Heart left ventricle (tissue), 16 donors: Measurements from ENCODE around the gene AFF3. TPM values are rescaled to one million over a fixed set of nuclear protein-coding genes. Genes with fewer than 3 reads are reported as not detected.

ENCODE experiments used
- ATAC-seq, 4 donors: fragments of 200-7000 bp; cut with Tn5 transposase; one replicate each; pipeline ENCODE4 v1.9.1; 2020 to 2022; ENCODE audit warnings: moderate library complexity in 4 of 4, mild to moderate bottlenecking in 3 of 4, moderate number of reproducible peaks in 1 of 4
- DNase-seq, 5 donors: peaks; one replicate each; pipeline ENCODE4 v3.0.0-alpha.2; 2020
- H3K27ac ChIP-seq, 12 donors: fragments of 200-600 bp; sonication (generic) in 4 of 12; one replicate each; pipeline versions ENCODE4 v1.5.0 to v1.8.0; 2016 to 2022; ENCODE audit warnings: mild to moderate bottlenecking in 2 of 12
- H3K27me3 ChIP-seq, 9 donors: fragments of 200-600 bp; sonication (generic) in 2 of 9; one replicate each; pipeline versions ENCODE4 v1.5.1 to v1.8.0; 2016 to 2022; ENCODE audit warnings: mild to moderate bottlenecking in 3 of 9
- H3K36me3 ChIP-seq, 9 donors: fragments of 200-600 bp; sonication (generic) in 2 of 9; one replicate each; pipeline versions ENCODE4 v1.5.0 to v1.8.0; 2018 to 2022; ENCODE audit warnings: mild to moderate bottlenecking in 2 of 9
- H3K4me1 ChIP-seq, 12 donors: fragments of 200-600 bp; sonication (generic) in 4 of 12; one replicate each; pipeline versions ENCODE4 v1.5.0 to v1.8.0; 2016 to 2022; ENCODE audit warnings: mild to moderate bottlenecking in 3 of 12
- H3K4me3 ChIP-seq, 12 donors: fragments of 200-600 bp; sonication (generic) in 4 of 12; one replicate each; pipeline versions ENCODE4 v1.5.0 to v1.8.0; 2017 to 2022; ENCODE audit warnings: mild to moderate bottlenecking in 9 of 12, moderate library complexity in 4 of 12
- H3K9me3 ChIP-seq, 12 donors: fragments of 200-600 bp; sonication (generic) in 4 of 12; one replicate each; pipeline versions ENCODE4 v1.5.0 to v1.8.0; 2016 to 2022; ENCODE audit warnings: mild to moderate bottlenecking in 1 of 12
- POLR2A ChIP-seq, 2 donors: fragments of 450-650 bp; IDR thresholded peaks; one replicate each; pipeline ENCODE4 v1.6.1; 2017; ENCODE audit warnings: antibody characterized with exemption in 2 of 2, mild to moderate bottlenecking in 2 of 2, moderate library complexity in 2 of 2
- WGBS, 4 donors: extraction: QIAGEN DNeasy Blood & Tissue Kit in 2 of 4; methylation state at CpG; one replicate each; pipeline versions ENCODE4 v1.1.5 to v1.1.7; 2013 to 2018; 5-methylcytosine and 5-hydroxymethylcytosine counted together
- intact Hi-C, 10 donors: fragments of 100-400 bp; cut with DNase I; formaldehyde crosslinking; loops; one replicate each; pipeline versions ENCODE4 v1.11.1 to v1.14.2; 2022
- polyA plus RNA-seq, 2 donors: library from polyadenylated mRNA; stranded (reverse); fragments of 200-250 nt; gene quantifications; one replicate each; pipeline ENCODE4 v1.2.3, GENCODE V29; 2013
- total RNA-seq, 9 donors: library from RNA; depleted of rRNA in 2 of 9; stranded (reverse); fragments of >200 nt in 2 of 9; fragmentation: NEBNext Ultra II Directional in 3 of 9; extraction: Animal tissue kit (Norgen Biotek cat#: 25700) in 3 of 9; gene quantifications; one replicate each; pipeline versions ENCODE4 v1.1.0 to v1.2.4, GENCODE V29; 2016 to 2023
- TF ChIP-seq, protein P1 (sequence below), 12 donors: fragments of 200-600 bp; sonication (generic) in 4 of 12; IDR thresholded peaks; one replicate each; pipeline versions ENCODE4 v1.5.0 to v1.8.0; 2018 to 2022; ENCODE audit warnings: antibody characterized with exemption in 12 of 12, mild to moderate bottlenecking in 5 of 12
- donor health status: ischemic (EF 13 %, LVEDD 7.1; RV severe dilation, severe dysfunction).
- donor health status: healthy with polysubstance abuse.
- donor health status: DM: no; HTN: yes; CAD: no.
- donor health status: DM: no; HTN: no; CAD: no.
- donor health status: ischemic (EF 25% LVEDD 6.9; RV normal size, moderate dysfunction).
- donor health status: ischemic (EF 25% LVEDD 5.7; RV mildly dilated, moderate dysfunction).
- donor health status: healthy.
- donor health status: DM: yes; HTN: yes; CAD: no.
- donor health status: ischemic (EF 35%, LVEDD 5.7; RV mildly dilated, moderate dysfunction).
- donor health status: nonischemic (EF 11% LVEDD 7.7; RV severe dilation, severe dysfunction).
- donor health status: DM: yes; HTN: yes; CAD: no.
- donor health status: PGD.
- donor health status: ischemic (EF 29% LVEDD 5.4; RV normal size, mild dysfunction).
- donor health status: nonischemic (EF 23%, LVEDD 6.1; RV moderate dilation, normal function).

The AFF3 gene
- total and polyA plus RNA-seq, 11 donors: 1.3 to 15.5 (median 4.7) TPM

DNA sequence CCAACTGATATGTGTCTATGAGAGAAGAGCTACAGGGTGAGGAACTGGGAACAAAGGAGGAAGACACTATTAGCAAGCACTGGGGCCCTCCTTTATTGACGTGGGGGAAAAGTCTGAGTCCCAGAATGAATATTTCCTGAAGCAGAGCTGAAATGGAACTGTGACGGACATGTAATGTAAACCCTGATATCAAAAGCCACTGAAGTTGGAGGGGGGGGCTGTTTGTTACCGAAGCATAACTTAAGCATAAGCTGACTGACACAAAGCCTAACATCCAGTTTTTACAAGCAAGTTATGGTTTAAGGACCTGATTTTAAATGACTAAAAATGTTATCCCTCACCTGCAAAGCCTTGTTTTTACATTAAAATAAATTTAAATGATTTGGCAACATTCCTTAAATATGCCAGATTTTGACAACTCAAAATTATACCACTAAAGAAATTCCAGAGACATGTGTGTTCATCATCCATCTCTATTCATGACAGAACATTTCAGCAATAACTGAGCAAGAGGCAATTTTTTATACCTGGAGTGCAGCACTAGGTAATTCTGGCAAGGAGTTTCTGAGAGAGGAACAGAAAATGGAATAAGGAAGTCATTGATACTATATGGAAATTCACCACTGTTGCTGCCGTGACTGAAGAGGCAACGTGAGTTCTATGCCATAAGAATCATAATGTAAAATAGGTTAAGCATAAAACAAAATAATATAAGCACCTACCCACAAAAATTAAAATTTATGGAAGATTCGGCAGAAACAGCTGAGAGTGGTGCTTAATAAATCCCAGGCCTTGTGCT, 186.0 kb downstream of the AFF3 start:
- no peak overlapping the region for H3K27ac ChIP-seq
- intact Hi-C loops: no loop called here
- DNase-seq: no peak
- H3K9me3 ChIP-seq: no peaks in the 10 kb centered on the region
- peaks cover 0 to 14% (median 5%) of the 10 kb centered on the region in 12 donors for H3K4me1 ChIP-seq
- no peaks in the 10 kb centered on the region for H3K27me3 ChIP-seq
- no peak for ATAC-seq
- H3K36me3 ChIP-seq: no peaks in the 10 kb centered on the region
- WGBS, 4 donors: 85 to 92% (median 88%) methylated on average over 6 of the region's 6 CpGs
- H3K4me3 ChIP-seq: no peak overlapping the region
- TF ChIP-seq, protein P1, sequence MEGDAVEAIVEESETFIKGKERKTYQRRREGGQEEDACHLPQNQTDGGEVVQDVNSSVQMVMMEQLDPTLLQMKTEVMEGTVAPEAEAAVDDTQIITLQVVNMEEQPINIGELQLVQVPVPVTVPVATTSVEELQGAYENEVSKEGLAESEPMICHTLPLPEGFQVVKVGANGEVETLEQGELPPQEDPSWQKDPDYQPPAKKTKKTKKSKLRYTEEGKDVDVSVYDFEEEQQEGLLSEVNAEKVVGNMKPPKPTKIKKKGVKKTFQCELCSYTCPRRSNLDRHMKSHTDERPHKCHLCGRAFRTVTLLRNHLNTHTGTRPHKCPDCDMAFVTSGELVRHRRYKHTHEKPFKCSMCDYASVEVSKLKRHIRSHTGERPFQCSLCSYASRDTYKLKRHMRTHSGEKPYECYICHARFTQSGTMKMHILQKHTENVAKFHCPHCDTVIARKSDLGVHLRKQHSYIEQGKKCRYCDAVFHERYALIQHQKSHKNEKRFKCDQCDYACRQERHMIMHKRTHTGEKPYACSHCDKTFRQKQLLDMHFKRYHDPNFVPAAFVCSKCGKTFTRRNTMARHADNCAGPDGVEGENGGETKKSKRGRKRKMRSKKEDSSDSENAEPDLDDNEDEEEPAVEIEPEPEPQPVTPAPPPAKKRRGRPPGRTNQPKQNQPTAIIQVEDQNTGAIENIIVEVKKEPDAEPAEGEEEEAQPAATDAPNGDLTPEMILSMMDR (IDR thresholded peaks at IDR 0.05): no peak
- TF ChIP-seq POLR2A (IDR thresholded peaks at IDR 0.05): no peak

DNA sequence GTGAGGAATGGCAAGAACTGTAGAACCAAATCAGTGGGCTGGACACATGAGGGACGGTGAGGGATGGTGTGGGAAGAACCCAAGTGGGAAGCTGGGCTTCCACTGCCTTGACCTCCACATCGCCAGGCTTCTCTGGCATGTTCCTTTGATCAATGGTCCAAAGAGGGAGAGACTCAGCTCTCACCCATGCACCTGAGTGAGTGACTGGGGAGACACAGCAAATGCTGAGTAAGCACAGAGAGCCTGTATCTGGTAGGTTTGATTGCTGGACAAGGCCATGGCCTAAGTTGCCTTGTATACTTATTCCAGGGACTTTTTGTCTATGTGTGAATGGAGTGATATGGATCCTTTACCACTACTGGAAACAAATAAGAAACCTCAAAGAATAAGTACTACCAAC, 188.6 kb downstream of the AFF3 start:
- DNase-seq: no peak
- no peak for ATAC-seq
- no peaks in the 10 kb centered on the region for H3K9me3 ChIP-seq
- no peak overlapping the region for H3K27ac ChIP-seq
- no peak overlapping the region for H3K4me3 ChIP-seq
- 96 to 100% (median 98%) methylated on average over 2 of the region's 2 CpGs for WGBS, 4 donors
- TF ChIP-seq POLR2A (IDR thresholded peaks at IDR 0.05): no peak
- TF ChIP-seq, protein P1 (IDR thresholded peaks at IDR 0.05): no peak
- H3K27me3 ChIP-seq: no peaks in the 10 kb centered on the region
- no peaks in the 10 kb centered on the region for H3K36me3 ChIP-seq
- intact Hi-C loops: no loop called here
- H3K4me1 ChIP-seq: no peaks in the 10 kb centered on the region

DNA sequence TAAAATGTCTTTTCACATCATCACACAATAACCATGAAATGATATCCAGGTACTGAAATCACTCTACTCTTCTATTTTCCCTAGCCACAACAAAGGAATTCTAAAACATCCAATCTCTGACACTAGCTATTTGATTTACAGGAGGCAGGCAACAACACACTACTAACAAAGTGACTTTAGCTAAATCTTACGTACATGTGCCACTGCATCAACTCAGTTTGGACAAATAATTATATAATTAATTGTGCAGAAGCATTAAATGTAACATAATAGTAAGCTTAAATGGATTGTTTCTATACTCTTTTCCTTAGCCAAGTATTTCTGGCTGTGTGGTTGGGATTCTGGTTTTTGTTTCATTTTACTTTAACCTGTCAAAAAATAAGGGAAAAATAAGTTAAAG, 192.4 kb downstream of the AFF3 start:
- Histone ChIP-seq H3K27ac (no peak overlapping the region), H3K4me1 (peaks cover 0 to 4% (median 0%) of the 10 kb centered on the region in 12 donors), H3K4me3 (no peak overlapping the region), H3K27me3 (no peaks in the 10 kb centered on the region), H3K36me3 (no peaks in the 10 kb centered on the region), H3K9me3 (no peaks in the 10 kb centered on the region)
- whole genome bisulfite sequencing, 4 donors: 93 to 98% (median 97%) methylated on average over 1 of the region's 1 CpG
- intact Hi-C loops: no loop called here
- TF ChIP-seq, protein P1 (IDR thresholded peaks at IDR 0.05): no peak
- no peak for TF ChIP-seq POLR2A (IDR thresholded peaks at IDR 0.05)
- DNase-seq: no peak
- ATAC-seq: no peak

DNA sequence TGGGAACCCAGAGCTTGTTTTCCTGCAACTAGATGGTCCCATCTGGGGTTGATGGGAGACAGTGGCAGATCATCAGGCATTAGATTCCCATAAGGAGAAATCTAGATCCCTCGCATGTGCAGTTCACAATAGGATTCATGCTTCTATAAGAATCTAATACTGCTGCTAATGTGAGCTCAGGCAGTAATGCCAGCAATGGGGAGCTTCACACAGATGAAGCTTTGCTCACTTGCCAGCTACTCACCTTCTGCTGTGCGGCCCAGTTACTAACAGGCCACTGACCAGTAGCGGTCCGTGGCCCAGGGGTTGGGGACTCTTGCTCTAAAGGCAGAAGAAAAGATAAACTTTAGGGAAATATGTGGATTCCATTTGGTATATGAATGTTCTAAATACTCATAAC, 192.9 kb downstream of the AFF3 start:
- Histone ChIP-seq H3K36me3 (no peaks in the 10 kb centered on the region), H3K9me3 (no peaks in the 10 kb centered on the region), H3K4me1 (peaks cover 0 to 4% (median 0%) of the 10 kb centered on the region in 12 donors), H3K4me3 (no peak overlapping the region), H3K27me3 (no peaks in the 10 kb centered on the region), H3K27ac (no peak overlapping the region)
- intact Hi-C loops: no loop called here
- TF ChIP-seq POLR2A (IDR thresholded peaks at IDR 0.05): no peak
- TF ChIP-seq, protein P1 (IDR thresholded peaks at IDR 0.05): no peak
- WGBS, 4 donors: 95 to 99% (median 96%) methylated on average over 4 of the region's 4 CpGs
- DNase-seq: no peak
- no peak for ATAC-seq
